SK-N-SH treated with all-trans-retinoic acid at 6 μM for 48 hours (cell line): ENCODE results near the gene GPR137B.

Source experiments
- ARNTL ChIP-seq: fragments of 450-650 bp; formaldehyde crosslinking; IDR thresholded peaks from 2 replicates; pipeline ENCODE4 v1.5.0; 2020; ENCODE audit warnings: low read depth, mild to moderate bottlenecking, moderate library complexity, borderline replicate concordance
- RARB ChIP-seq: fragments of 250-450 bp; sonication (Bioruptor Pico); IDR thresholded peaks from 2 replicates; pipeline ENCODE4 v1.8.0; 2021; ENCODE audit warnings: mild to moderate bottlenecking, moderate library complexity
- TCF4 ChIP-seq: fragments of 250-450 bp; sonication (Bioruptor Pico); IDR thresholded peaks from 2 replicates; pipeline ENCODE4 v1.8.0; 2021; ENCODE audit warnings: mild to moderate bottlenecking, moderate library complexity, borderline replicate concordance
- TSHZ2 ChIP-seq: fragments of 250-450 bp; sonication (Bioruptor Pico); IDR thresholded peaks from 2 replicates; pipeline ENCODE4 v1.5.0; 2020; ENCODE audit warnings: mild to moderate bottlenecking, moderate library complexity
- ZC3H10 ChIP-seq: fragments of 250-450 bp; sonication (Bioruptor Pico); IDR thresholded peaks from 2 replicates; pipeline ENCODE4 v1.5.1; 2021; ENCODE audit warnings: mild to moderate bottlenecking, moderate library complexity
- ZFP3 ChIP-seq: fragments of 250-450 bp; sonication (Bioruptor Pico); IDR thresholded peaks from 2 replicates; pipeline ENCODE4 v1.5.0; 2020; ENCODE audit warnings: mild to moderate bottlenecking, moderate library complexity
- ZFP30 ChIP-seq: fragments of 450-650 bp; formaldehyde crosslinking; IDR thresholded peaks from 2 replicates; pipeline ENCODE4 v1.5.0; 2022; ENCODE audit warnings: mild to moderate bottlenecking, moderate library complexity
- ZNF565 ChIP-seq: fragments of 450-650 bp; formaldehyde crosslinking; conservative IDR thresholded peaks from 2 replicates; pipeline ENCODE4 v1.5.0; 2020; ENCODE audit warnings: low read depth, mild to moderate bottlenecking, moderate library complexity
- ZNF70 ChIP-seq: fragments of 450-650 bp; formaldehyde crosslinking; IDR thresholded peaks from 2 replicates; pipeline ENCODE4 v1.5.0; 2020; ENCODE audit warnings: mild to moderate bottlenecking, moderate library complexity
- TF ChIP-seq, protein P1 (sequence below): fragments of 250-450 bp; sonication (Bioruptor Pico); IDR thresholded peaks from 2 replicates; pipeline ENCODE4 v1.5.1; 2021; ENCODE audit warnings: mild to moderate bottlenecking, moderate library complexity
- TF ChIP-seq, protein P2 (sequence below): fragments of 250-450 bp; sonication (Bioruptor Pico); IDR thresholded peaks from 2 replicates; pipeline ENCODE4 v1.8.0; 2020; ENCODE audit warnings: mild to moderate bottlenecking, moderate library complexity, borderline replicate concordance

GRCh38 chr1:236173174-236173767 is 30.9 kb downstream of the GPR137B start:
- TF ChIP-seq ZC3H10 (no peak), ZNF70 (CRISPR knock-in tag) (no peak), RARB (no peak), TCF4 (CRISPR knock-in tag) (no peak), ZFP3 (CRISPR knock-in tag) (no peak), ZNF565 (CRISPR knock-in tag) (no peak), ARNTL (CRISPR knock-in tag) (no peak), ZFP30 (no peak), TSHZ2 (no peak)
- TF ChIP-seq, protein P1, sequence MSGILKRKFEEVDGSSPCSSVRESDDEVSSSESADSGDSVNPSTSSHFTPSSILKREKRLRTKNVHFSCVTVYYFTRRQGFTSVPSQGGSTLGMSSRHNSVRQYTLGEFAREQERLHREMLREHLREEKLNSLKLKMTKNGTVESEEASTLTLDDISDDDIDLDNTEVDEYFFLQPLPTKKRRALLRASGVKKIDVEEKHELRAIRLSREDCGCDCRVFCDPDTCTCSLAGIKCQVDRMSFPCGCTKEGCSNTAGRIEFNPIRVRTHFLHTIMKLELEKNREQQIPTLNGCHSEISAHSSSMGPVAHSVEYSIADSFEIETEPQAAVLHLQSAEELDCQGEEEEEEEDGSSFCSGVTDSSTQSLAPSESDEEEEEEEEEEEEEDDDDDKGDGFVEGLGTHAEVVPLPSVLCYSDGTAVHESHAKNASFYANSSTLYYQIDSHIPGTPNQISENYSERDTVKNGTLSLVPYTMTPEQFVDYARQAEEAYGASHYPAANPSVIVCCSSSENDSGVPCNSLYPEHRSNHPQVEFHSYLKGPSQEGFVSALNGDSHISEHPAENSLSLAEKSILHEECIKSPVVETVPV (CRISPR knock-in tag), result no peak
- TF ChIP-seq, protein P2, sequence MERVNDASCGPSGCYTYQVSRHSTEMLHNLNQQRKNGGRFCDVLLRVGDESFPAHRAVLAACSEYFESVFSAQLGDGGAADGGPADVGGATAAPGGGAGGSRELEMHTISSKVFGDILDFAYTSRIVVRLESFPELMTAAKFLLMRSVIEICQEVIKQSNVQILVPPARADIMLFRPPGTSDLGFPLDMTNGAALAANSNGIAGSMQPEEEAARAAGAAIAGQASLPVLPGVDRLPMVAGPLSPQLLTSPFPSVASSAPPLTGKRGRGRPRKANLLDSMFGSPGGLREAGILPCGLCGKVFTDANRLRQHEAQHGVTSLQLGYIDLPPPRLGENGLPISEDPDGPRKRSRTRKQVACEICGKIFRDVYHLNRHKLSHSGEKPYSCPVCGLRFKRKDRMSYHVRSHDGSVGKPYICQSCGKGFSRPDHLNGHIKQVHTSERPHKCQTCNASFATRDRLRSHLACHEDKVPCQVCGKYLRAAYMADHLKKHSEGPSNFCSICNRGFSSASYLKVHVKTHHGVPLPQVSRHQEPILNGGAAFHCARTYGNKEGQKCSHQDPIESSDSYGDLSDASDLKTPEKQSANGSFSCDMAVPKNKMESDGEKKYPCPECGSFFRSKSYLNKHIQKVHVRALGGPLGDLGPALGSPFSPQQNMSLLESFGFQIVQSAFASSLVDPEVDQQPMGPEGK, result no peak
